ENCODE data around the gene PCDH9. TPM values are rescaled to one million over a fixed set of nuclear protein-coding genes. Genes with fewer than 3 reads are reported as not detected.

Gene PCDH9
- total RNA-seq, 1 donor from 2014 or later = 10.4 TPM

- Histone ChIP-seq H2AFZ (ENCODE audit: low read depth, low read length) (no peak overlapping the region), H3K4me3 (ENCODE audit: insufficient read depth, low read depth, low read length) (no peak overlapping the region), H3K36me3 (ENCODE audit: insufficient read depth, low read length) (no peaks in the 10 kb centered on the region), H3K79me2 (ENCODE audit: insufficient read depth, low read length) (no peaks in the 10 kb centered on the region), H3K9me3 (ENCODE audit: insufficient read depth, low read depth, low read length) (no peaks in the 10 kb centered on the region), H3K4me2 (ENCODE audit: low read length) (no peak overlapping the region), H3K9ac (ENCODE audit: low read length) (no peak overlapping the region), H4K20me1 (ENCODE audit: insufficient read depth, low read length) (no peaks in the 10 kb centered on the region), H3K27ac (ENCODE audit: low read depth, low read length) (no peak overlapping the region), H3K4me1 (ENCODE audit: insufficient read depth, low read length) (no peaks in the 10 kb centered on the region), H3K27me3 (ENCODE audit: insufficient read depth, low read length) (no peaks in the 10 kb centered on the region)
- TF ChIP-seq EZH2 (IDR thresholded peaks at IDR 0.05; ENCODE audit: insufficient read depth, low read length) = no peak
- TF ChIP-seq CTCF (IDR thresholded peaks at IDR 0.05; ENCODE audit: insufficient read depth, low read depth, low read length) = no peak
- H3K27ac Mint-ChIP-seq (ENCODE audit: unreplicated experiment) = no peak overlapping the region
- no peak overlapping the region for H3K4me3 Mint-ChIP-seq (ENCODE audit: unreplicated experiment)
- peaks cover 7% of the 10 kb centered on the region for H3K4me1 Mint-ChIP-seq (ENCODE audit: low read depth, unreplicated experiment)
- no peaks in the 10 kb centered on the region for H3K9me3 Mint-ChIP-seq (ENCODE audit: unreplicated experiment)
- H3K36me3 Mint-ChIP-seq (ENCODE audit: low read depth, unreplicated experiment) = no peaks in the 10 kb centered on the region
- no peaks in the 10 kb centered on the region for H3K27me3 Mint-ChIP-seq (ENCODE audit: low read depth, unreplicated experiment)
- FAIRE-seq = no peak
- DNase-seq (ENCODE audit: low read depth) = no peak
Measured at GRCh38 chr13:66518068-66518467, 712.1 kb downstream of the PCDH9 start.

GRCh38 chr13:66513728-66514127, 716.4 kb downstream of the PCDH9 start:
- no peaks in the 10 kb centered on the region for H3K9me3 Mint-ChIP-seq (ENCODE audit: unreplicated experiment)
- Histone ChIP-seq H3K4me2 (ENCODE audit: low read length) (peak overlapping the region; percentile 30), H3K9ac (ENCODE audit: low read length) (no peak overlapping the region), H3K36me3 (ENCODE audit: insufficient read depth, low read length) (no peaks in the 10 kb centered on the region), H3K79me2 (ENCODE audit: insufficient read depth, low read length) (no peaks in the 10 kb centered on the region), H3K4me1 (ENCODE audit: insufficient read depth, low read length) (no peaks in the 10 kb centered on the region), H2AFZ (ENCODE audit: low read depth, low read length) (no peak overlapping the region), H3K27ac (ENCODE audit: low read depth, low read length) (no peak overlapping the region), H4K20me1 (ENCODE audit: insufficient read depth, low read length) (no peaks in the 10 kb centered on the region), H3K4me3 (ENCODE audit: insufficient read depth, low read depth, low read length) (no peak overlapping the region), H3K9me3 (ENCODE audit: insufficient read depth, low read depth, low read length) (no peaks in the 10 kb centered on the region), H3K27me3 (ENCODE audit: insufficient read depth, low read length) (no peaks in the 10 kb centered on the region)
- H3K4me3 Mint-ChIP-seq (ENCODE audit: unreplicated experiment) = no peak overlapping the region
- peak; percentile 74 for DNase-seq (ENCODE audit: low read depth)
- no peak overlapping the region for H3K27ac Mint-ChIP-seq (ENCODE audit: unreplicated experiment)
- H3K4me1 Mint-ChIP-seq (ENCODE audit: low read depth, unreplicated experiment) = peaks cover 9% of the 10 kb centered on the region
- FAIRE-seq = no peak
- H3K27me3 Mint-ChIP-seq (ENCODE audit: low read depth, unreplicated experiment) = no peaks in the 10 kb centered on the region
- H3K36me3 Mint-ChIP-seq (ENCODE audit: low read depth, unreplicated experiment) = no peaks in the 10 kb centered on the region
- TF ChIP-seq CTCF (IDR thresholded peaks at IDR 0.05; ENCODE audit: insufficient read depth, low read depth, low read length) = no peak
- TF ChIP-seq EZH2 (IDR thresholded peaks at IDR 0.05; ENCODE audit: insufficient read depth, low read length) = no peak

DNA sequence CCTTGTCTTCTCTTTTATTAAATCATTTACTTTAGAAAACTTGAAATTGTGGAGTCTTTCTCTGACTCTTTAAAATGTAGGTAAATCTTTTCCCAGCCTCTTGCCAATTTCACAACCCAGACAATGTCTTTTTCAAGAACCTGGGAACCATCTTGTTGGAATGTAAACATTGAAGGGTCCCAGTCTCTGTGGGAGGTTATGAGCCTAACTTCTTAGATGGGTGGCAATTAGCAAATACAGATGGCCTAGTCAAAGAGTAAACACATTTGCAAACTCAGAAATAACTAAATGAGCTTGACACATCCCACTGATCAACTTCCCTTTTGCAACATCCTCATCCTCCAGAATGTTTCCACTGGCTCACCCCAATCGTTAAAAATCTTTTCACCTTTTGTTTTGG, 721.0 kb downstream of the PCDH9 start:
- no peak for DNase-seq (ENCODE audit: low read depth)
- H3K9me3 Mint-ChIP-seq (ENCODE audit: unreplicated experiment) = no peaks in the 10 kb centered on the region
- no peaks in the 10 kb centered on the region for H3K36me3 Mint-ChIP-seq (ENCODE audit: low read depth, unreplicated experiment)
- FAIRE-seq = no peak
- H3K27me3 ChIP-seq (ENCODE audit: insufficient read depth, low read length) = no peaks in the 10 kb centered on the region
- no peaks in the 10 kb centered on the region for H3K9me3 ChIP-seq (ENCODE audit: insufficient read depth, low read depth, low read length)
- H3K79me2 ChIP-seq (ENCODE audit: insufficient read depth, low read length) = no peaks in the 10 kb centered on the region
- no peak overlapping the region for H3K27ac ChIP-seq (ENCODE audit: low read depth, low read length)
- H3K9ac ChIP-seq (ENCODE audit: low read length) = no peak overlapping the region
- no peak overlapping the region for H3K4me3 ChIP-seq (ENCODE audit: insufficient read depth, low read depth, low read length)
- no peaks in the 10 kb centered on the region for H3K4me1 ChIP-seq (ENCODE audit: insufficient read depth, low read length)
- no peaks in the 10 kb centered on the region for H3K36me3 ChIP-seq (ENCODE audit: insufficient read depth, low read length)
- TF ChIP-seq EZH2 (IDR thresholded peaks at IDR 0.05; ENCODE audit: insufficient read depth, low read length) = no peak
- TF ChIP-seq CTCF (IDR thresholded peaks at IDR 0.05; ENCODE audit: insufficient read depth, low read depth, low read length) = no peak
- H3K4me2 ChIP-seq (ENCODE audit: low read length) = no peak overlapping the region
- H3K4me3 Mint-ChIP-seq (ENCODE audit: unreplicated experiment) = no peak overlapping the region
- H4K20me1 ChIP-seq (ENCODE audit: insufficient read depth, low read length) = no peaks in the 10 kb centered on the region
- H3K4me1 Mint-ChIP-seq (ENCODE audit: low read depth, unreplicated experiment) = peaks cover 9% of the 10 kb centered on the region
- H3K27me3 Mint-ChIP-seq (ENCODE audit: low read depth, unreplicated experiment) = no peaks in the 10 kb centered on the region
- peak overlapping the region; percentile 21 for H3K27ac Mint-ChIP-seq (ENCODE audit: unreplicated experiment)
- no peak overlapping the region for H2AFZ ChIP-seq (ENCODE audit: low read depth, low read length)

All from astrocyte (in vitro differentiated cells and primary cell).